ENCODE measurements around the gene PRICKLE2. TPM values are rescaled to one million over a fixed set of nuclear protein-coding genes. Genes with fewer than 3 reads are reported as not detected.

The PRICKLE2 gene
- total RNA-seq, 1 experiment from 2014 or later = 18.3 TPM

GRCh38 chr3:64185436-64185835 is 39.8 kb downstream of the PRICKLE2 start:
- H3K4me1 ChIP-seq (replicated peaks) = peaks cover 72% of the 10 kb centered on the region

DNA sequence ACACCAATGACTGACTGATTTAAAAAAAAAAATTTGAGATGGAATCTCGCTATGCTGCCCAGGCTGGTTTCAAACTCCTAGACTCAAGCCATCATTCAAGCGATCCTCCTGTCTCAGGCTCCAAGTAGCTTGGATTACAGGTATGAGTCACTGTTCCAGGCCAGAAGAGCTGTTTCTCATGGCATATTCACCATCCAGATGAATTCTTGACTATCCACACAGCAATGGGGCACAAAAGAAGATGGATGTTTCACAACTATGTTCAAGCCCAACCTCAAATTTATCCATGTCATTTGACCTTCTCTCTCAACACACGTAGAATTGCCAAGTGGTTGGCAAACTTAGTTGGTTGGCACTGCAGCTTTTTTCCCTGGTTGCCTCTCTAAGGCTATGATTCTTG is 40.6 kb downstream of the PRICKLE2 start:
- no peak for DNase-seq (ENCODE audit: low read depth in 1 of 2, low spot score in 2 of 2)
- Histone ChIP-seq H3K27ac (no peak overlapping the region), H3K4me1 (replicated peaks) (peaks cover 71% of the 10 kb centered on the region)

More at GRCh38 chr3:64185436-64185835, 39.8 kb downstream of the PRICKLE2 start:
- no peak overlapping the region for H3K4me3 ChIP-seq
- H3K27me3 ChIP-seq (replicated peaks) = no peaks in the 10 kb centered on the region
- peaks cover 18% of the 10 kb centered on the region for H3K36me3 ChIP-seq
- peak overlapping the region; percentile 98 for H3K27ac ChIP-seq
- H3K9me3 ChIP-seq (replicated peaks) = no peaks in the 10 kb centered on the region
- DNase-seq (ENCODE audit: low read depth in 1 of 2, low spot score in 2 of 2) = no peak

DNA sequence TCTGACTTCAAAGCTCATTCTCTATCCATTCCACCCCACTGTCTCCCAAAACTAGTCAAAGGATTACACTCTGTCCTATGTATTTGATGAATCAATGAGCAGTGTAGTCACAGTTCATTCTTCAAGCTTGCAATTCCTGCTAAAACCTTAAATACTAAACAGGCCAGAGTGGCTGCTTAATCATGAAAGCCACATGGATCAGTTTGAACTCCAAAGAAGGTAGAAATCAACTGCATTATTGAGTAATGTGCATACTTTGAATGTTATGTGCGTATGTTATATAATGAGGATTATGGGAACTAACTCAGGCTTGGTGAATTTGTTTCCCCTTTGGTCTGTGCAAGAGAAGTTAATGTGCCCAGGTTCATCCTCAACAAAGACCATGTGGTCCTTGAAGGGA is 45.4 kb downstream of the PRICKLE2 start:
- H3K27me3 ChIP-seq (replicated peaks) = no peaks in the 10 kb centered on the region
- H3K4me3 ChIP-seq = no peak overlapping the region
- H3K4me1 ChIP-seq (replicated peaks) = peaks cover 63% of the 10 kb centered on the region
- DNase-seq (ENCODE audit: low read depth in 1 of 2, low spot score in 2 of 2) = no peak
- H3K27ac ChIP-seq = no peak overlapping the region
- peaks cover 49% of the 10 kb centered on the region for H3K36me3 ChIP-seq
- H3K9me3 ChIP-seq (replicated peaks) = peaks cover 4% of the 10 kb centered on the region; the same call in 1 of the 2 replicates

More for the DNA sequence above, 40.6 kb downstream of the PRICKLE2 start:
- Histone ChIP-seq H3K4me3 (no peak overlapping the region), H3K36me3 (peaks cover 23% of the 10 kb centered on the region), H3K9me3 (replicated peaks) (no peaks in the 10 kb centered on the region), H3K27me3 (replicated peaks) (no peaks in the 10 kb centered on the region)

GRCh38 chr3:64179249-64179648 is 46.0 kb downstream of the PRICKLE2 start:
- Histone ChIP-seq H3K9me3 (replicated peaks) (peaks cover 4% of the 10 kb centered on the region; the same call in 1 of the 2 replicates), H3K27me3 (replicated peaks) (no peaks in the 10 kb centered on the region), H3K27ac (peak overlapping the region; percentile 52; the same call in 1 of the 2 replicates), H3K4me1 (replicated peaks) (peaks cover 58% of the 10 kb centered on the region), H3K4me3 (no peak overlapping the region), H3K36me3 (peaks cover 54% of the 10 kb centered on the region)
- no peak for DNase-seq (ENCODE audit: low read depth in 1 of 2, low spot score in 2 of 2)

DNA sequence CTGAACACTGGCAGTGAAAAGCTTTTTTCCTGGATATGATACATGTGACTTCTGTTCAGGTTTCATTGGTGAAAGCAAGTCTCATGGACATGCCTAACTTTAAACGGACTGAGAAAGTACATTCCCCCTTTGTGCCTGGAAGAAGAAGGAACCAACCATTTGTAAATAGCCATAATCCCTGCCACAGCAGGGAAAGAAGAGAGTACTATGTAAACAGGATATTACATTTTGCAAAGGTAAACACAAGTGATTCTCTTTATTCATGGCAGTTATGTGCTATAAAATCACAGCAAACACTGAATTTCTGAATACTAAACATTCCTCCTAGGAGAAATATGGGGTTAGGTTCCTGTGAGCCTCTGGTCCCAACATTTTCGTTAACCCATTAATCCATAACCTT is 46.8 kb downstream of the PRICKLE2 start:
- no peak overlapping the region for H3K4me3 ChIP-seq
- no peaks in the 10 kb centered on the region for H3K27me3 ChIP-seq (replicated peaks)
- peaks cover 53% of the 10 kb centered on the region for H3K4me1 ChIP-seq (replicated peaks)
- peak overlapping the region; percentile 52 for H3K27ac ChIP-seq
- peaks cover 4% of the 10 kb centered on the region; the same call in 1 of the 2 replicates for H3K9me3 ChIP-seq (replicated peaks)
- peak in 1 of 2 experiments; percentile 41 for DNase-seq (ENCODE audit: low read depth in 1 of 2, low spot score in 2 of 2)
- H3K36me3 ChIP-seq = peaks cover 54% of the 10 kb centered on the region

DNA sequence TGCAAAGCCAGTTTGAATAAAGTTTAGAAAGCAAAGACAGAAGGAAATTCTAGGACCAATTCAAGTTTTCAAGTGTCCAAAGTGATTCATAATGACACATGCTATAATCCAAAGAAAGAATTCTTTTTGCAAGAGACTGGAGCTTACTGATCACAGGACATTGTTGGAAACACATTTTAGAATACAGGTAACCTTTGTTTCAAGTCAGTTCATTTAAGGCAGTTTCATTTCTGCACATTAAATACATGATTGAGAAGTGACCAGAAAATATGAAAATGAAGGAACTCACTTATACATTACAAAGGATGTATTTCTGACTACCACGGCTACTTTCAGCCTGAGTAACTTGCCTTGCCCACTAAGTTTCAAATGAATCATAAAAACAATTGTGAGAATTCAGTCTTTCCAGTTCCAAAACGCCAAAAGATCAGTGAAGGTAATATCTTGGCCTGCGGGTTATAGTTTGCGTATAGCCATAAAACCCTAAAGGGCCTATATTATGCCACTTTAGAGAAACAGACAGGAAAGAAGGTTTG is 48.7 kb downstream of the PRICKLE2 start:
- Histone ChIP-seq H3K4me3 (no peak overlapping the region), H3K27ac (peak overlapping the region; percentile 66), H3K27me3 (replicated peaks) (no peaks in the 10 kb centered on the region), H3K36me3 (peaks cover 63% of the 10 kb centered on the region), H3K4me1 (replicated peaks) (peaks cover 46% of the 10 kb centered on the region), H3K9me3 (replicated peaks) (peaks cover 4% of the 10 kb centered on the region; the same call in 1 of the 2 replicates)
- peak in 1 of 2 experiments; percentile 60 for DNase-seq (ENCODE audit: low read depth in 1 of 2, low spot score in 2 of 2)

DNA sequence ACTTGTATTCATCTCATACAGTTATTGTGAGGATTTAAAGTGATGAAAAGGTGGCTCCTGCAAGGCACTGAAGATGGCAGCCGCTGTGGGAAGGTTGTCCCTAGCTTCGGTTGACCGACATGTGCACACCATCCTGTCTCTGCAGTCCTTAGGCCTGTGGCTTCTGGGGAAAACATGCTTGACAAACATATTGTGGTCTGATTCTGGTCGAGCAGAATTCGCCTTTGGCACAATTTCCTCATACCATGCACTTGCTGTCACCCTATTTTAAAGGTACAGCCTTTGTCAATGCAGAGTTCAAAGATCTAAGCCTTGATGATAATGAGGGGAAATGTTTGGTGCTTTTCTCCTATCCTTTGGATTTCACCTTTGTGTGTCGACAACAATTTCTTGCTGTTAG is 50.9 kb downstream of the PRICKLE2 start:
- Histone ChIP-seq H3K4me3 (no peak overlapping the region), H3K36me3 (peaks cover 47% of the 10 kb centered on the region), H3K27ac (no peak overlapping the region), H3K4me1 (replicated peaks) (peaks cover 36% of the 10 kb centered on the region), H3K9me3 (replicated peaks) (peaks cover 4% of the 10 kb centered on the region; the same call in 1 of the 2 replicates), H3K27me3 (replicated peaks) (no peaks in the 10 kb centered on the region)
- DNase-seq (ENCODE audit: low read depth in 1 of 2, low spot score in 2 of 2) = no peak

- peaks cover 28% of the 10 kb centered on the region for H3K4me1 ChIP-seq (replicated peaks)
- peaks cover 40% of the 10 kb centered on the region for H3K36me3 ChIP-seq
- no peak for DNase-seq (ENCODE audit: low read depth in 1 of 2, low spot score in 2 of 2)
- no peaks in the 10 kb centered on the region for H3K27me3 ChIP-seq (replicated peaks)
- H3K4me3 ChIP-seq = no peak overlapping the region
- no peak overlapping the region for H3K27ac ChIP-seq
- H3K9me3 ChIP-seq (replicated peaks) = peaks cover 3% of the 10 kb centered on the region; the same call in 1 of the 2 replicates
Measured at GRCh38 chr3:64173563-64173962, 51.7 kb downstream of the PRICKLE2 start.

DNA sequence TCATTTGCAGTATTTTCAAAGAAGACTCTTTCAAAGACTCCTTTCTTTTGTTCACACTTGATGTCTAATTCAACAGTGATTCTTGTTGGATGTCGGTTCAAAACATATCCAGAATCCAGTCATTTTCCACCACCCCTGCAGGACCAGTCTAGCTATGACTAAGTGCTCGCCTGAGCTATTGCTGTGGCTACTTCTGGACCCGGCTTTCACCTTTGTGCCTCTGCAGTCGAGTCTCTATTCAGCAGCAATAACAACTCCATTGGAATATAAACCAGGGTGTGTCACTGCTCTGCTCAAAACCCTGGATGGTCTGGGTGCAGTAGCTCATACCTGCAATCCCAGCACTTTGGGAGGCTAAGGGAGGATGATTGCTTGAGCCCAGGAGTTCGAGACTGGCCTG is 55.0 kb downstream of the PRICKLE2 start:
- no peak for DNase-seq (ENCODE audit: low read depth in 1 of 2, low spot score in 2 of 2)

DNA sequence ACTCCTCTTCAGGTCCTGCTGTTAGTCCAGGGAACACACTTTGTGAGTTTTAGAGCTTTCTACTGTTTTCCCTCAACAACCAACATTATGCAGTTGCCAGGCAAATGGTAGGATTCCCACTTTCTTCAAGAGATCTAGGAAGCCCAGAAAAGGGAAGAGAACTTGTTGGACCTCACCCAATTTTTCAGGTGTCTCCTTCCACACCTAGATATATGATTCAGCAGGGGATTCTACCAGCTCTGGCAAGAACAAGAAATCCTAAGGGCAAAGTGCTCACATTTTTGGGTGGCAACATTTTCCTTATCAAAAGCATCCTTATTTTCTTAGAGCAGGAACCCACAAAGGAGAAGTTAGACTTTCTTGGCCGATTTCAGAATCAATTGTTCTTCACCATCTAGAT is 57.4 kb downstream of the PRICKLE2 start:
- Histone ChIP-seq H3K27ac (no peak overlapping the region), H3K4me1 (replicated peaks) (peaks cover 21% of the 10 kb centered on the region), H3K36me3 (peaks cover 38% of the 10 kb centered on the region), H3K4me3 (no peak overlapping the region), H3K27me3 (replicated peaks) (no peaks in the 10 kb centered on the region), H3K9me3 (replicated peaks) (no peaks in the 10 kb centered on the region)
- no peak for DNase-seq (ENCODE audit: low read depth in 1 of 2, low spot score in 2 of 2)

More for the DNA sequence above, 55.0 kb downstream of the PRICKLE2 start:
- Histone ChIP-seq H3K4me1 (replicated peaks) (no peaks in the 10 kb centered on the region; the same call in 1 of the 2 replicates), H3K27ac (no peak overlapping the region), H3K27me3 (replicated peaks) (no peaks in the 10 kb centered on the region), H3K9me3 (replicated peaks) (no peaks in the 10 kb centered on the region), H3K4me3 (no peak overlapping the region), H3K36me3 (peaks cover 37% of the 10 kb centered on the region)

DNA sequence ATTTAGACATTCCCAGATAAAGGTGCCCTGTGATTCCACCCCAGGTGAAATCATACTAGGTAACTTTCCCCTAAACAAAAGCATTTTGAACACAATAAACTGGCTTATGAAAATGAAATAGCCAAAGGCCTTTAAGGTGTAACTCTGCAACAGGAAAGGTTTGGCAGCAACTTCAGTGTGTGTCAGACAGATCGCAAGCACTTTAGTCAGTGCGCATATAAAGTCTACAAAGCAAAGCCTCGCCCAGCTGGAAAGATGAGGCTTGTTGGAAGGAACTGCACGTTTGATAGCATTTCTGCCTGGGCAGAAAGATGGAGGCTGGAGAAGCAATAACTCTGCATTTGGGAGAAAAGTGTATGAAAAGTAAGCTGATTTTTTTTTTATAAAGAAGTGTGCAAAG is 57.9 kb downstream of the PRICKLE2 start:
- H3K36me3 ChIP-seq = peaks cover 38% of the 10 kb centered on the region
- H3K27me3 ChIP-seq (replicated peaks) = no peaks in the 10 kb centered on the region
- H3K27ac ChIP-seq = no peak overlapping the region
- no peaks in the 10 kb centered on the region for H3K9me3 ChIP-seq (replicated peaks)
- no peak overlapping the region for H3K4me3 ChIP-seq
- DNase-seq (ENCODE audit: low read depth in 1 of 2, low spot score in 2 of 2) = no peak
- peaks cover 23% of the 10 kb centered on the region for H3K4me1 ChIP-seq (replicated peaks)

GRCh38 chr3:64166584-64167162 is 58.6 kb downstream of the PRICKLE2 start:
- peaks cover 35% of the 10 kb centered on the region for H3K36me3 ChIP-seq
- no peak for DNase-seq (ENCODE audit: low read depth in 1 of 2, low spot score in 2 of 2)
- H3K4me1 ChIP-seq (replicated peaks) = peaks cover 30% of the 10 kb centered on the region
- H3K27ac ChIP-seq = no peak overlapping the region
- H3K27me3 ChIP-seq (replicated peaks) = no peaks in the 10 kb centered on the region
- H3K4me3 ChIP-seq = no peak overlapping the region
- no peaks in the 10 kb centered on the region for H3K9me3 ChIP-seq (replicated peaks)

GRCh38 chr3:64164349-64164748 is 60.9 kb downstream of the PRICKLE2 start:
- H3K27me3 ChIP-seq (replicated peaks) = no peaks in the 10 kb centered on the region
- peaks cover 38% of the 10 kb centered on the region for H3K4me1 ChIP-seq (replicated peaks)
- H3K27ac ChIP-seq = peak overlapping the region; percentile 53
- no peak overlapping the region for H3K4me3 ChIP-seq
- H3K9me3 ChIP-seq (replicated peaks) = no peaks in the 10 kb centered on the region
- peaks cover 52% of the 10 kb centered on the region for H3K36me3 ChIP-seq
- no peak for DNase-seq (ENCODE audit: low read depth in 1 of 2, low spot score in 2 of 2)

- Histone ChIP-seq H3K27ac (peak overlapping the region; percentile 53), H3K4me3 (no peak overlapping the region), H3K9me3 (replicated peaks) (no peaks in the 10 kb centered on the region), H3K36me3 (peaks cover 56% of the 10 kb centered on the region), H3K27me3 (replicated peaks) (no peaks in the 10 kb centered on the region), H3K4me1 (replicated peaks) (peaks cover 38% of the 10 kb centered on the region)
- DNase-seq (ENCODE audit: low read depth in 1 of 2, low spot score in 2 of 2) = peak in 1 of 2 experiments; percentile 50
Measured at GRCh38 chr3:64163755-64164148, 61.5 kb downstream of the PRICKLE2 start.
